HG03469 (cell line): ENCODE data around the gene PARP1.
"Not testable (repeated sequence)": the region's sequence is repeated elsewhere in the genome, so short reads cannot be mapped to it uniquely, and the experiment has no call there.

Experiments used
- ATAC-seq: cut with Tn5 transposase; IDR thresholded peaks from one replicate; pipeline ENCODE4 v1.9.1; 2021; ENCODE audit warnings: mild to moderate bottlenecking, moderate library complexity, moderate number of reproducible peaks; ENCODE audit not compliant: unreplicated experiment

PARP1 gene

DNA sequence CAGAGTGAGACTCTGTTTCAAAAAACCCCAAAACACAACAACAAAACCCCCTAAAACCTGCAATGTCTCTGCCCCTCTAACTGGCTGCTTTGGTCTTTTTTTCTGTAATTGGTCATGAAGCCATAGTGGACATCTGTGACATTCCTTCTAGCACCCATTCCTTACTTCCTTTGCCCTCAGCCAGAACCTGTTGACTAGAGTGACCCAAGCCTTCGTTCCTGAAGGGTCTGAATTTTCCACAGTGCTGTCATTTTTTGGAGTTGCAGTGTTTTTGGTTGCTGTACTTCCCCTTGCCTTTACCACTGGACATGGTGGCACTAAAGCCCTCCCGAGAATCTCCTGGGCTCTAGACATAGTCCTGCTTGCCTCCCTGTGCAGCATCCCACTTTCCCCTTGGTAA is 50.5 kb downstream of the PARP1 start:
- ATAC-seq, result no peak

DNA sequence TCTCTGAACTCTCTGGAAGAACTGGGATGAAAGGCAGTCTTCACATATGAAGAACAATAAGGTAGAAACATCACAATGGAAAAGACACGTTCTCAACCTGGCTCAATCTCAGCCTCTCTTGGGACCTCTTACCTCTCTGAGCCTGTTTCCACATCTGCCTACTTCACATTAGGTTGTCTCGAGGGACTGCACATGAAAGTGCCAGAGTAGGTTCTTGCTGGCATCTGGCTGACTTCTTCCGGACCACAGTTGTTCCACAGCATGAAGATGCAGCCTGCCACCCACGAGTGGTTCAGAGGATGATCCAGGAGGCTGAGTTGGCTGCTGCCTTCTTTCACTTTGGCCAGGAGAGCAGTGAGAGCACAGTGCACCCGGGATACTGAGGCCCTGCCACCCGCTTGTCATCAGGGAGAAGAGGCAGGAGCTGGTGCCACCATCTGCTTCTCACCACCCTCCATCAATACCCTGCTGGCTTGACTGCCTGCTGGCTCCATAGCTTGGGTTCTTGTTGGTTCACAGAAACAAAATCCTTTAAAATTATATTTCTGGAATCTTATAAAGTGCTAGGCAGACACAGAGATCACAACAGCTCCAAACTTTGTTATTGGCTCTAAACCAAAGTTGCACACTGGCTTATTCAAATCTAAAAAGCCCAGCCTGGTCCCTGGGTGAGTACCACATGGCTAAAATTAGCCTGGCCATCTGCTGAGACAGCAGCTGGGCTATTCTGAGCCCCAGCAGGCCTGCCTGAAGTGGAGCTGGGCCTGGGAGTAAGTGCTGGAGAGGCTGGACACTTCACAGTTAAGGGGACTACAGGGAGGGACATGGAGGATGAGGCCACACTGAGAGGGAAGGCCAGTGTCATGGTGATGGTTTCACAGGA is 52.0 kb downstream of the PARP1 start:
- no peak for ATAC-seq

DNA sequence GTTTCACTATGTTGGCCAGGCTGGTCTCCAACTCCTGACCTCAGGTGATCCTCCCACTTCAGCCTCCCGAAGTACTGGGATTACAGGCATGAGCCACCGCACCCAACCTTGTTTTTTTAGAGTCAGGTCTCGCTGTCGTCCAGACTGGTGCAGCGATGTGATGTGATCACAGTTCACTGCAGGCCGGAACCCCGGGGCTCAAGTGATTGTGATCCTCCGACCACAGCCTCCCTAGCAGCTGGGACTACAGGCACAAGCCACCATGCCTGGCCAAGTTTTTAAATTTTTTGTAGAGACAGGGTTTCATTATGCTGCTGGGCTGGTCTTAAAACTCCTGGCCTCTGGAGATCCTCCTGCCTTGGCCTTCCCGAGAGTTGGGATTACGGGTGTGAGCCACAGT is 52.9 kb downstream of the PARP1 start:
- ATAC-seq, result no peak

DNA sequence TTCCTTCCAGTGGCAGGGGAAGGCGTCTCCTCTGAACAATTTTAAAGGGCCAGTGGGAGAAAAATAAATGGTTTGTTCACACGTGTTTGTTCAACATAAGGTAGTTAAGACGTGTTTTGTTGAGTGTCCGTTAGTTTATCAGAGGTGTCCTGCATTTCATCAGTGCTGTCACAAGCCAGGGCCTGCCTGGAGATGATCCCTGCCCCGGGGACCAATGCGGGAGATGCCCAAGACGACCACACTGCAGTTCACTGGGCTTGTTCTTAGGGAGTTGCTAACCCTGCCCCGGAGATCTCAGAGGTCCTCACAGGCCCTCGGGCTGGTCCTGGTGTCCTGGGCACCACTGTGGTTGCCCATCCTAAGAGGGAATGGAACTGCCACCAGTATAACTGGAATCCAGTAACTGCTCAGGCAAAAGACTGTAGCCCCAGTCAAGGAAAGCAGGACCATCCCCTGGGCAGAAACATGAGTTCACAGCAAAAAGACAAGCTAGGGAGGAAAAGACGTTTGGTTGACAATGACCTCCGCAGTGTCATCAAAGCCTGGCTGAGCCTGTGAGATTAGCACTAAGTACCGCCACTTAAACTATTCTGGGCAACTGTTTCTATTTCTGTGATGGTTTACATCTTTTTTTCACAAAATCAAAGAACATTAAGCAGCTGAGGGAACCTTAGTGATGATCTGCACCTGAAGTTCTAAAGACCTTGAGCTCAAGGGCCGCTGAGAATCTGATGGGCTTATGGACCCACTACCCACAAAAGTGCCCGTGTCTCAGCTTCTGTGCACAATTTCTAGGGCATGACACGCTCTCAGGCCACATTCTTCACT is 54.0 kb downstream of the PARP1 start:
- no peak for ATAC-seq

DNA sequence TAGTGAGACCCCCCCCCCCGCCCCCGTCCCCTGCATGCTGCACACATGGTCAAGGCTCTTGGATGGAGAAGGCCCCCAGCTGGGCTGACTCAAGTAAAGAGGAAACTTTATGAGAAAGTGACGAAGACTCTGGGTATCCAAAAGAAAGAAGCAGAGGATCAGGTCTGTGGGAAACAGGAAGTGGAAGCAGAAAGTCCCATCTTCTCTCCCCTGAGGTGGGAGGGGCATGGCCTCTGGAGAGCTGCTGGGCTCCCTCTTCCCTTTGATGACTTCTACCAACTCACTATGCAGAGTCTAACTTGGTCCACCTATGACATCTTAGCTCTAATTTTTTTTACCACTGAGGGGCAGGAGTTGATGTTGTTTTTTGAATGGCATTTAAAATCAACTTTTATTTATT is 56.2 kb downstream of the PARP1 start:
- no peak for ATAC-seq

DNA sequence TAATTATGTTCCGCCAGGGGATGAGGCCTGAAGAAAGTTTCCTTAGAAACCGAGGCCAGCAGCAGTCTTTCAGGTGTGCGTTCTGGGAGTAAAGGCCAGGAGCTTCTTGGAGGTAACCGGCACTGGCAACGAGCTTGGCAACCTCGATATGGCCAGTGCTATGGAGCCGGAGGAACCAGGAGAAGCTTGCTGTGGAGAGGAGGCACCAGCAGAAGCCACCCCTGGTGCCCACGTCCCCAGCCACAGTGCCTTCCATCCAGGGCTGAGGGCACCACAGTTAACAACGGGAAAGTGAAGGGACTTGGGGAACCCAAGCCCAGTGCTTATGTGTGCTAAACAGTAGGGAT is 57.4 kb downstream of the PARP1 start:
- no peak for ATAC-seq

DNA sequence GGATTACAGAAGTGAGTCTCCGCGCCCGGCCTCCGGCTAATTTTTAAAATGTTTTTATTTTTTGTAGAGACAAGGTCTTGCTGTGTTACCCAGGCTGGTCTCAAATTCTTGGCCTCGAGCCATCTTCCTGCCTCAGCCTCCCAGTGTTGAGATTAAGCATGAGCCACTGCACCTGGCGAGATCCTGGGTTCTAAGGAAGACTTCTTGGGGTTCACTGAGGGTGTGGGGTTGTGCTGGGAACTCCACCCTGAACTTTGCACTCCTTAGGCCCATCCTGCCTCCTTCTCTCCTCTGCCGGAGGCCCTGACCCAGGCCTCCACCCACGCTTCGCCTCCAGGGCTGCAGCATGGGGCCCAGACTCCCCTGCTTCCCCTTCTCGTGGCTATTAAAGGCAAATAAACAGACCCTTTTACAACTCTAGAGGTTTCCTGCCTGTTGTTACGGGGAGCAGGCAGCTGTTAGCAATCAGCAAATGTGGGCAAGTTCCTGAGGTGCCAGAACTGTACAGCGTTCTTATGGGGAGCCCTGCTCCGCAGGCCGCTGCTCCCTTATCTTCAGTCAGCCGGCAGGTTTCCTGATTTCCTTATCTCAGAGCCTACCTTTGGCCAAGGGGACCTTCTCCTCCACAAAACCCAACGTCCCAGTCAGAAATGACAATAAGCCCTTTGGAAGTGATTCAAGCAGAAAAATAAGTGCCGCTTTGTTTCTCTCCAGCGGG is 57.9 kb downstream of the PARP1 start:
- ATAC-seq, result no peak

DNA sequence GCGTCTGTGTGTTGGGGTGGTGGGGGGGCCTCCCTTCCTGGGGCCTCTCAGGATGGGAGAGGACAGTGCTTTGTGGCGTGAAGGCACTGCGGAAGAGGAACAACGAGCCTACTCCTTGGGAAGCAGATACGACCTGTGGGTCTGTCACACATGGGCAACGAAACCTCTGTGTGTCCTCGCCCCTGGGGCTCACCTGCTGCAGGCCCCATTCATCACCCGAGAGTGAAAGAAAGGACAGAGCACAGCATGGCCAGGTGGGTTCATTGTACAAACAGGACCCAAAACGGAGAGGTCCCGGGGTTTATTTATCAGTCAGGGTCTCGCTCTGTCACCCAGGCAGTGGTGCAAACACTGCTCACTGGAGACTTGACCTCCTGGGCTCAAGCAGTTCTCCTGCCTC is 58.8 kb downstream of the PARP1 start:
- ATAC-seq, result no peak

DNA sequence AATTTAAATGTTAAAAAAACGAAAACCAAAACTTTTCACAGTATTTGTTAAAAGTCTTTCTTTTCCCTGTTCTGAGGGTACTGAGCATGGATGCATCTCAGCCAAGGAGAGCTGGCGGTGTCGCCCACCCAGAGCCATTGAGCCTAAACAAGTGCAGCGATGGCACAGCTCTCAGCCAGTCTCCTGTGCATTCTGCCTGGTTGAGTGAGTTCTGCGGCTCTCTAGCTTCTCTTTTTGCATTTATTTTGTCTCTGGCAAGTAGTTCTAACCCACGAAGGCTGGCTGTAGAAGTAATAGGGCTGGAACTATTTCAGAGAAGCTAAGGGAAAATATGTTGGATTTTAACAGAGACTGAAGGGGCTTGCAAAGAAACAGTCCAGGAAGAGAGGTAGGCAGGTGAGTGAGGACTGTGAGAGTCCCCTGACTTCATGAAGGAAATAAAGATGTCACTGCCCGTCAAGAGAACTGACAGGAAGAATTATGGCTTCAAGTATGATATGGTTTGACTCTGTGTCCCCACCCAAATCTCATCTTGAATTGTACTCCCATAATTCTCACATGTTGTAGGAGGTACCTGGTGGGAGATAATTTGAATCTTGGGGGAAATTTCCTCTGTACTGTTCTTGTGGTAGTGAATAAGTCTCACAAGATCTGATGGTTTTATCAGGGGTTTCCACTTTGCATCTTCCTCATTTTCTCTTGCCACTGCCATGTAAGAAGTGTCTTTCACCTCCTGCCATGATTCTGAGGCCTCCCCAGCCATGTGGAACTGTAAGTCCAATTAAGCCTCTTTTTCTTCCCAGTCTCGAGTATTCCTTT is 63.2 kb downstream of the PARP1 start:
- no peak for ATAC-seq

DNA sequence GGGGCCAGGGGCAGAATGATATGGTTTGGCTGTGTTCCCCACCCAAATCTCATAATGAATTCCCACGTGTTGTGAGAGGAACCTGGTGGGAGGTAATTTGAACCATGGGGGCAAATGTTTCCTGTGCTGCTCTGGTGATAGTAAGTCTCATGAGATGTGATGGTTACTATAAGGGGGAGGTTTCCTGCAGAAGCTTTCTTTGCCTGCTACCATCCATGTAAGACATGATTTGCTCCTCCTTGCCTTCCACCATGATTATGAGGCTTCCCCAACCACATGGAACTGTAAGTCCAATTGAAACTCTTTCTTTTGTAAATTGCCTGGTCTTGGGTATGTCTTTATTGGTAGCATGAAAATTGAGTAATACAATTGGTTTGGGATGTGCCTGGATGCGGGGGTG is 65.2 kb downstream of the PARP1 start:
- no peak for ATAC-seq

DNA sequence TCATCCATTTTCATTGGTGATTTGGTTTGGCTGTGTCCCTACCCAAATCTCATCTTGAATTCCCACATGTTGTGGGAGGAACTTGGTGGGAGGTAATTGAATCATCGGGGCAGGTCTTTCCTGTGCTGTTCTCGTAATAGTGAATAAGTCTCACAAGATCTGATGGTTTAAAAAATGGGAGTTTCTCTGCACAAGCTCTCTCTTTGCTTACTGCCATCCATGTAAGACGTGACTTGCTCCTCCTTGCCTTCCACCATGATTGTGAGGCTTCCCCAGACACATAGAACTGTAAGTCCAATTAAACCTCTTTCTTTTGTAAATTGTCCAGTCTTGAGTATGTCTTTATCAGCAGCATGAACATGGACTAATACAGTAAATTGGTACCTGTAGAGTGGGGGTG is 67.8 kb downstream of the PARP1 start:
- not testable (repeated sequence) for ATAC-seq

DNA sequence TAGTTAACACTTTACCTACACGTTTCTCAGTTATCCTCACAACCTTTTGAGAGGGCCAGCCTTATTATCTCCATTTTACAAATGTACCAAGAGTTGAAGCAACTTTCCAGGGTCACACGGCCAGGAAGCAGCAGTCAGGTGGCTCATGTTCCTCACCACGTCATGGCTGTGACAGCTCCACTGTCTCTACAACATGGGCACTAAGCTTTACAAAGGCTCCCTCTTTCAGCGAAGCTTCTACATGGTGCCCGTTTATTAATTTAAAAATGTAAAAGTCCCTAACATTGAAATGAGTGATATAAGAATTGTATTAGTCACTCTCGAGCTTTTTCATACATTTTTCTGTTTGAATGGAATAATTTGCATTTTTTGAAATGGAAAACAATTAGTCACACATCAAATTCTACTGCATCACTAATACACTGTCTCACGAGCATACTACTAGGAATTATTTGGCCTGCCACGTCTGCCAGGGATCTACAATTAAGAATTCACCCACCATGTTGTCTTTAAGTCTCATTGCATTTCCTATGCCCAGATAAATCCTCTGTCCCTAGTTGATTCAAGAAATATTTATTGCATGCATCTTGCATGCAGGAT is 70.5 kb downstream of the PARP1 start:
- ATAC-seq, result no peak

DNA sequence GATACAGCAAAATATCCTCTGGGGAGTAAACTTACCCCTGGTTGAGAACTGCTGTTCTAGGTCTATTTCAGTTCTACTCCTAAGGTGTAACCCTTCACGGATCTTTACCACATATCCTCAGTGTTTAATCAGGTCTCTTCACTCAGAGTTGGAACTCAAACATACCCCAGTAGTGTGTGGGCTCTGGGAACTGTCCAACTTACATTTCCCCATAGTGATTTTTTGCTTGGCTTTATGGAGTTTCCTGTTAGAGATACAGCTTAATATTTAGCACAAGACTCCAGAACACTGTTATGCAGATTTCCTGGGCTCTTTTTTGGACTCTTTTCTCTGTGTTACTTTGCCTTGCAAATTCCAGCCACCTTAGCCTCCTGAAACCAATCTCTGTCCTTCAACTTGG is 72.2 kb downstream of the PARP1 start:
- no peak for ATAC-seq

DNA sequence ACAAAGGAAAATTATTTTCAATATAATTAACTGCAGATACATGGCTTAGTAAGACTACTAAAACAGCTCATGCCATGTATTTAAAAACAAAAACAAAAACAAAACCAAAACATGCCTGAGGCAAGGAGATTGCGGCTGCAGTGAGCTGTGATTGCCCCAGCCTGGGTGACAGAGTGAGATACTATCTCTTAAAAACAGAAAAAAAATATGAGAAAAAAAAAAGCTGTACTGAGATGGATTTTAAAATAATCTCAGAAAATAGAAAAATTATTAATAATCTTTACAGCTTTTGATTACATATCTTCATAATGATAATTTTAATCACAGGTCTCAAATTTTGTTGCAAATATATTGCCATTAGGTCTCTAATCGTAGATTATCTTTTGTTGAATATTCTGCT is 74.9 kb downstream of the PARP1 start:
- ATAC-seq, result no peak

DNA sequence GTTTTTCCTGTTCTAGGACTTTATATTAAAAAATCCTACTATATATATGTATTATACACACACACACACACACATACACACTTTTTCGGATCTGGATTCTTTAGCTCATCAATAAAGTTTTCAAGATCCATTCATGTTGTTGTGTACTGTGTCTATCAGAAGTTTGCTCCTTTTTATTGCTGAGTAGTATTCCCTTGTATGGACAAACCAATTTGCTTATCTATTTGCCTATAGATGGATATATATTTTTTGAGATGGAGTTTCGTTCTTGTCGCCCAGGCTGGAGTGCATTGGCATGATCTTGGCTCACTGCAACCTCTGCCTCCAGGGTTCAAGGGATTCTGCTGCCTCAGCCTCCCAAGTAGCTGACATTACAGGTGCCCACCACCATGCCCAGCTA is 78.7 kb downstream of the PARP1 start:
- no peak for ATAC-seq

DNA sequence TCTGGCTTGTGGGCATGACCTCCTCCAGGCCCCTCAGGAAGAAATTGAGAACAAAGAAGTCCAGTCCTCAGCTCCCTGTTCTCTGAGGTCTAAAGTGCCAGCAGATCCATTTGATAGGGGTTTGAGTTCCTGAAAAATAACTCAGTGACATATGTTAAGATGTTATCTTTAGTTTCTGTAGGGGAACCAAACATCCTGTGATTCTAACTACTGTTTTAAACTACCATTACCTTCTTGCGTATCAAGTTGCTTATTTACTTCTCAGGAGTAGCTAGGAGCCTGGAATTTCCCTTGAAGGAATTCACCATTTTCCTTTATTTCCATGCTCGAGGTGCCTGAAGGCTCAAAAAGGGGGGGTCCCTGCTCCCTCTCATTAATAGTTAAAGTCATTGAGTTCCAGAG is 80.1 kb downstream of the PARP1 start:
- ATAC-seq, result no peak

DNA sequence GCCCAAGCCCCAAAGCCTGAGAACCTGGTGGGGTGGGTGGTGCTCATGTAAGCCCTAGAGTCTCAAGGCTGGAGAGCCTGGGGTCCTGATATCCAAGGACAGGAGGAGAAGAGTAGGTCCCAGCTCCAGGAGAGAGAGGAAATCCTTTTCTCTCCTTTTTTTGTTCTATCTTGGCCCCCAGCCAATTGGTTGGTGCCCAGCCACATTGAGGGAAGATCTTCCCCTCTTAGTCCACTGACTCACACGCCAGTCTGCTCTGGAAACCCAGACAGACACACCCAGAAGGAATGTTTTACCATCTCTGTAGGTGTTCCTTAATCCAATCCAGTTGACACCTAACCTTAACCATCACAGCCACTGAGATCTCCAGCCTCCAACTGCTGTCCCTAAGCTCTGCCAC is 82.7 kb downstream of the PARP1 start:
- no peak for ATAC-seq

DNA sequence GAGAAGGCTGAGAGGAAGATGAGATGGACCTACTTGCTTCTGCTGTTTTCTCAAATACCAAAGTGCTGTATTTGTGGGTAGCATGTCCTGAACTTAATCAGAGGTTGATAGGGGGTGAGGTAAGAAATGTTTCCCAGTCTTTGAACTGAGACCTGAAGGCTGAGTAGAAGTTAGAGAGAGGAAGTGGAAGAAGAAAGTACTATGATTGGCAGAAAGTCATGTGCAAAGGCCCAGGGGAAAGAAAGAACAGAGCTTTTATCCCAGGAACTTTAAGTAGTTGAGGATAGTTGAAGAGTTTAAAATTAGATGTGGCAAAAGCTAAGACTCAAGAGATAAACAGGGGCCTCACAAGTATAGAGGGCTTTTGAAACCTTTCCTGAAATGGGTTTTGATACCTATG is 83.4 kb downstream of the PARP1 start:
- ATAC-seq, result no peak

DNA sequence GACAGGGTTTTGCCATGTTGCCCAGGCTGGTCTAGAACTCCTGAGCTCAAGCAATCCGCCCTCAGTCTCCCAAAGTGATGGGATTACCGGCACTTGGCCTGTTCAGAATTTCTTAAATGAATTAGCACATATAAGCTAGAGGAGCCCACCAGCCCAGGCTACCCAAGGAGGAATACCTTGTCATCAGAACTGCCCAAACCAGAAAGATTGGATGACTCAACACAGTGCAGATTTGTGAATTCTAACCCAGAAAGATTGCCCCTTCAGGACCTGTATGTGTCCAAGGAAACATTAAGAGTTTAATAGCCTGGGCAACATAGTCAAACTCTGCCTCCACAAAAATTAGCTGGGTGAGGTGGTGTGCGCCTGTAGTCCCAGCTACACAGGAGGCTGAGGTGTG is 84.9 kb downstream of the PARP1 start:
- ATAC-seq, result no peak

DNA sequence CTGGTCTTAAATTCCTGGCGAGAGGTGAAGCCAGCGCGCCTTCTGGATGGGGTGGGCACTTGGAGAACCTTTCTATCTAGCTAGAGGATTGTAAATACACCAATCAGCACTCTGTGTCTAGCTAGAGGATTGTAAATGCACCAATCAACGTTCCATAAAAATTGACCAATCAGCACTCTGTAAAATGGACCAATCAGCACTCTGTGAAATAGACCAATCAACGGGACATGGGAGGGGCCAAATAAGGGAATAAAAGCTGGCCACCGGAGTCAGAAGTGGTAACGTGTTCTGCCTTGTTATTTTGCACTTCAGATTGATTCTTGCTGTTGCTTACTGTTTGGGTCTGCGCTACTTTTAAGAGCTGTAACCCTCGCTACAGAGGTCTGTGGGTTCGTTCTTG is 87.0 kb downstream of the PARP1 start:
- no peak for ATAC-seq
